SK-N-SH (cell line): ENCODE data around the gene NTNG1.

Experiments
- CTCF ChIP-seq: fragments of 200-600 bp; sonication (generic); IDR thresholded peaks from 2 replicates; pipeline ENCODE4 v1.6.1; 2017; ENCODE audit warnings: antibody characterized with exemption, mild to moderate bottlenecking, moderate library complexity
- EP300 ChIP-seq, 2 experiments: IDR thresholded peaks; 2 replicates each; pipeline versions ENCODE4 v1.4.0 to v1.6.1; 2012; ENCODE audit warnings: borderline replicate concordance in 1 of 2, low read depth in 1 of 2, low read length in 1 of 2
- EZH2phosphoT487 ChIP-seq: fragments of 200-600 bp; sonication (generic); IDR thresholded peaks from 2 replicates; pipeline ENCODE4 v1.6.1; 2017; ENCODE audit warnings: low read depth, mixed run types, mild to moderate bottlenecking, antibody characterized with exemption, moderate library complexity, borderline replicate concordance
- FOXJ3 ChIP-seq: sonication (generic); formaldehyde crosslinking; IDR thresholded peaks from 2 replicates; pipeline ENCODE4 v1.5.1; 2020; ENCODE audit warnings: mild to moderate bottlenecking, missing genetic modification reagents
- FOXM1 ChIP-seq: IDR thresholded peaks from 2 replicates; pipeline ENCODE4 v1.4.0; 2012; ENCODE audit warnings: low read depth, mild to moderate bottlenecking
- POLR2AphosphoS5 ChIP-seq: IDR thresholded peaks from 2 replicates; pipeline ENCODE4 v1.6.1; 2012; ENCODE audit warnings: low read depth, low read length
- RAD21 ChIP-seq: IDR thresholded peaks from 2 replicates; pipeline ENCODE4 v1.6.1; 2012; ENCODE audit warnings: mild to moderate bottlenecking, low read length
- RCOR1 ChIP-seq: fragments of 150-350 bp; IDR thresholded peaks from 2 replicates; pipeline ENCODE4 v1.6.1; 2017; ENCODE audit warnings: antibody characterized with exemption, low read length
- SMC3 ChIP-seq: IDR thresholded peaks from 2 replicates; pipeline ENCODE4 v1.6.1; 2012; ENCODE audit warnings: low read depth, low read length, improper control_type of control experiment
- TAF1 ChIP-seq: IDR thresholded peaks from 2 replicates; pipeline ENCODE4 v1.6.1; 2012; ENCODE audit warnings: low read depth, mild to moderate bottlenecking, low read length, moderate library complexity, borderline replicate concordance
- USF1 ChIP-seq: IDR thresholded peaks from 2 replicates; pipeline ENCODE4 v1.4.0; 2012; ENCODE audit warnings: low read depth, borderline replicate concordance
- USF2 ChIP-seq: fragments of 150-350 bp; IDR thresholded peaks from 2 replicates; pipeline ENCODE4 v1.6.1; 2017; ENCODE audit warnings: antibody characterized with exemption, low read length, low read depth, borderline replicate concordance
- ZBTB33 ChIP-seq: IDR thresholded peaks from 2 replicates; pipeline ENCODE4 v1.4.0; 2012; ENCODE audit warnings: low read depth, borderline replicate concordance

GRCh38 chr1:107095647-107096046 is 45.2 kb upstream of the NTNG1 start:
- TF ChIP-seq SMC3: no peak
- no peak for TF ChIP-seq ZBTB33
- TF ChIP-seq CTCF: no peak
- TF ChIP-seq RAD21: no peak
- no peak for TF ChIP-seq EP300 (IDR thresholded peaks at IDR 0.05; ENCODE audit: borderline replicate concordance in 1 of 2, low read depth in 1 of 2, low read length in 1 of 2)
- no peak for TF ChIP-seq POLR2AphosphoS5
- no peak for TF ChIP-seq USF1
- TF ChIP-seq FOXJ3 (CRISPR knock-in tag): no peak
- TF ChIP-seq FOXM1: no peak
- TF ChIP-seq EZH2phosphoT487: no peak
- TF ChIP-seq RCOR1: no peak
- TF ChIP-seq TAF1: no peak
- TF ChIP-seq USF2: no peak
